GM12891 (cell line): Measurements from ENCODE around the gene CHRNA4.

Source experiments
- PAX5 ChIP-seq: IDR thresholded peaks from 2 replicates; pipeline ENCODE4 v1.6.1; 2011; ENCODE audit warnings: low read length, moderate library complexity, mild to moderate bottlenecking; ENCODE audit not compliant: insufficient read depth, severe bottlenecking
- POLR2A ChIP-seq: IDR thresholded peaks from 2 replicates; pipeline ENCODE4 v1.6.1; 2011; ENCODE audit warnings: low read depth, low read length, control low read depth
- POLR2AphosphoS5 ChIP-seq: IDR thresholded peaks from 2 replicates; pipeline ENCODE4 v1.6.1; 2011; ENCODE audit warnings: low read depth, low read length, control low read depth

DNA sequence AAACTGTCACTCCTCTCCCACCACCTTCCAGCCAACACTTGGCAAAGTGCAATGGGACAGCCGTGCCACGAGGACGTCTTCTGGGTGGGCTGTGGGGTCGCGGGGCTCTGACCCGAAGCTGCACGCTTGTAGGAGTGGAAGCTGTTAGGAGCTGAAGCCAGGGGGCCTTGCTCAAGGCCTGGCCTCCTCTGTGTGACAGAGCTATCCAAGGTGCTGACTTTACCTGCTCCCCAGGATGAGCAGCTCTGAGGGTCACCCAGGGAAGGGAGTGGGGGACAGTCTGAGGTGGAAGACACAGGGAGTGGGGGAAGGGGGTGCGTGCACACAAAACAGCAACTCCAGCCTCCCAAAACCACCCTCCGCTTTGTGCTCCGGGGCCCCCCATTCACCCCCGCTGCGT is 17.5 kb upstream of the CHRNA4 start:
- TF ChIP-seq PAX5 (no peak), POLR2AphosphoS5 (no peak), POLR2A (no peak)
